Gastrocnemius medialis (tissue), 4 donors: ENCODE measurements around the gene AREL1. TPM values are rescaled to one million over a fixed set of nuclear protein-coding genes. Genes with fewer than 3 reads are reported as not detected.

Experiments used
- ATAC-seq, 2 donors: fragments of 150-250 bp; one replicate each; pipeline ENCODE4 v1.9.1; 2016
- DNase-seq, 2 donors: peaks; one replicate each; pipeline ENCODE4 v3.0.0-alpha.2; 2019
- H3K27ac ChIP-seq, 4 donors: fragments of 200-600 bp; sonication (generic); 1 replicate in 1 of 4; 2 replicates in 3 of 4; pipeline ENCODE4 v1.5.1; 2016 to 2018; ENCODE audit warnings: mild to moderate bottlenecking in 2 of 4, moderate library complexity in 1 of 4
- H3K27me3 ChIP-seq, 3 donors: fragments of 200-600 bp; sonication (generic) in 2 of 3; 1 replicate in 1 of 3; 2 replicates in 2 of 3; pipeline versions ENCODE4 v1.5.1 to v1.6.0; 2016 to 2019; ENCODE audit warnings: mild to moderate bottlenecking in 1 of 3, moderate library complexity in 1 of 3
- H3K36me3 ChIP-seq, 2 donors: fragments of 200-600 bp; sonication (generic) in 1 of 2; one replicate each; pipeline ENCODE4 v1.5.1; 2017 to 2018
- H3K4me1 ChIP-seq, 2 donors: fragments of 200-600 bp; sonication (generic) in 1 of 2; one replicate each; pipeline ENCODE4 v1.5.1; 2016 to 2017; ENCODE audit warnings: mild to moderate bottlenecking in 2 of 2
- H3K4me3 ChIP-seq, 4 donors: fragments of 200-600 bp; sonication (generic) in 3 of 4; 1 replicate in 1 of 4; 2 replicates in 3 of 4; pipeline ENCODE4 v1.5.1; 2016 to 2019; ENCODE audit warnings: mild to moderate bottlenecking in 2 of 4
- H3K9me3 ChIP-seq, 3 donors: fragments of 200-600 bp; sonication (generic) in 2 of 3; 1 replicate in 1 of 3; 2 replicates in 2 of 3; pipeline ENCODE4 v1.5.1; 2016 to 2019
- POLR2A ChIP-seq, 2 donors: fragments of 450-650 bp; IDR thresholded peaks; one replicate each; pipeline ENCODE4 v1.6.1; 2017; ENCODE audit warnings: antibody characterized with exemption in 2 of 2, mild to moderate bottlenecking in 2 of 2, moderate library complexity in 2 of 2
- in situ Hi-C, 4 donors: fragments of 200-750 bp; cut with MboI; loops; one replicate each; pipeline versions ENCODE4 v1.15.0 to v1.8.0; 2017; ENCODE audit warnings: low sequenced_read_pairs in 4 of 4
- intact Hi-C: fragments of 100-400 bp; cut with DNase I; formaldehyde crosslinking; loops from one replicate; pipeline ENCODE4 v1.15.1; 2023; ENCODE audit warnings: low total_unique reads
- total RNA-seq, 4 donors: library from RNA; depleted of rRNA; stranded (reverse); fragments of >200 nt; gene quantifications; one replicate each; pipeline versions ENCODE4 v1.1.0 to v1.2.3, GENCODE V29; 2016
- TF ChIP-seq, protein P1 (sequence below), 5 experiments: fragments of 450-650 bp in 3 of 5; fragments of 200-600 bp in 2 of 5; sonication (generic) in 2 of 5; IDR thresholded peaks in 4 of 5; conservative IDR thresholded peaks in 1 of 5; 1 replicate in 4 of 5; 2 replicates in 1 of 5; pipeline ENCODE4 v1.5.1; 2016 to 2019; ENCODE audit warnings: antibody characterized with exemption in 5 of 5, mild to moderate bottlenecking in 3 of 5, moderate library complexity in 3 of 5

The AREL1 gene
- total RNA-seq, 4 donors from 2014 or later: 14.7 to 30.1 (median 22.1) TPM

DNA sequence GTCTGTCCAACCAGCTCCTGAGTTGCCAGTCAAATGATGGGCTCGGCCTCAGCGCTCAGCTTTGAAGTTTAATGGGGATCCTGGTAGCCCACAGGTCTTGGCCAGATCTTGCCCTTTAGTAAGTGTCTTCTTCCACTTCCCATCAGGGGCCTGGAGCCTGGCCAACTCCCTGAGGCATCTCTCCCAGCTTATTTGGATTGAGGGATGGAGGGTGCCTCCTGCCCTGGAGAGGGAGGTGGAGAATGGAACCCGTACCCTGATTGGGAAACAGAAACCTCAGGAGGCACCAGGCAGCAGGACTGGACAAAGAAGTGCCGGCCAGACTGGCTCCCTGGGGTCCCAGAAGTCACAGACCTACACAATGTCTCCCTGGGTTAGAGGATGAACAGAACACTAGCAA lies 60.3 kb downstream of the AREL1 start:
- in situ Hi-C loops (no loop called here), intact Hi-C loops (no loop called here)
- no peak overlapping the region for H3K4me3 ChIP-seq
- TF ChIP-seq, protein P1, sequence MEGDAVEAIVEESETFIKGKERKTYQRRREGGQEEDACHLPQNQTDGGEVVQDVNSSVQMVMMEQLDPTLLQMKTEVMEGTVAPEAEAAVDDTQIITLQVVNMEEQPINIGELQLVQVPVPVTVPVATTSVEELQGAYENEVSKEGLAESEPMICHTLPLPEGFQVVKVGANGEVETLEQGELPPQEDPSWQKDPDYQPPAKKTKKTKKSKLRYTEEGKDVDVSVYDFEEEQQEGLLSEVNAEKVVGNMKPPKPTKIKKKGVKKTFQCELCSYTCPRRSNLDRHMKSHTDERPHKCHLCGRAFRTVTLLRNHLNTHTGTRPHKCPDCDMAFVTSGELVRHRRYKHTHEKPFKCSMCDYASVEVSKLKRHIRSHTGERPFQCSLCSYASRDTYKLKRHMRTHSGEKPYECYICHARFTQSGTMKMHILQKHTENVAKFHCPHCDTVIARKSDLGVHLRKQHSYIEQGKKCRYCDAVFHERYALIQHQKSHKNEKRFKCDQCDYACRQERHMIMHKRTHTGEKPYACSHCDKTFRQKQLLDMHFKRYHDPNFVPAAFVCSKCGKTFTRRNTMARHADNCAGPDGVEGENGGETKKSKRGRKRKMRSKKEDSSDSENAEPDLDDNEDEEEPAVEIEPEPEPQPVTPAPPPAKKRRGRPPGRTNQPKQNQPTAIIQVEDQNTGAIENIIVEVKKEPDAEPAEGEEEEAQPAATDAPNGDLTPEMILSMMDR (IDR thresholded peaks at IDR 0.05 in 4 of 5, conservative IDR thresholded peaks at IDR 0.05 in 1 of 5): no peak
- TF ChIP-seq POLR2A (IDR thresholded peaks at IDR 0.05): no peak
- DNase-seq: no peak
- H3K27me3 ChIP-seq: no peaks in the 10 kb centered on the region
- no peaks in the 10 kb centered on the region for H3K9me3 ChIP-seq
- no peaks in the 10 kb centered on the region for H3K36me3 ChIP-seq
- H3K27ac ChIP-seq: no peak overlapping the region
- ATAC-seq: no peak
- no peaks in the 10 kb centered on the region for H3K4me1 ChIP-seq

DNA sequence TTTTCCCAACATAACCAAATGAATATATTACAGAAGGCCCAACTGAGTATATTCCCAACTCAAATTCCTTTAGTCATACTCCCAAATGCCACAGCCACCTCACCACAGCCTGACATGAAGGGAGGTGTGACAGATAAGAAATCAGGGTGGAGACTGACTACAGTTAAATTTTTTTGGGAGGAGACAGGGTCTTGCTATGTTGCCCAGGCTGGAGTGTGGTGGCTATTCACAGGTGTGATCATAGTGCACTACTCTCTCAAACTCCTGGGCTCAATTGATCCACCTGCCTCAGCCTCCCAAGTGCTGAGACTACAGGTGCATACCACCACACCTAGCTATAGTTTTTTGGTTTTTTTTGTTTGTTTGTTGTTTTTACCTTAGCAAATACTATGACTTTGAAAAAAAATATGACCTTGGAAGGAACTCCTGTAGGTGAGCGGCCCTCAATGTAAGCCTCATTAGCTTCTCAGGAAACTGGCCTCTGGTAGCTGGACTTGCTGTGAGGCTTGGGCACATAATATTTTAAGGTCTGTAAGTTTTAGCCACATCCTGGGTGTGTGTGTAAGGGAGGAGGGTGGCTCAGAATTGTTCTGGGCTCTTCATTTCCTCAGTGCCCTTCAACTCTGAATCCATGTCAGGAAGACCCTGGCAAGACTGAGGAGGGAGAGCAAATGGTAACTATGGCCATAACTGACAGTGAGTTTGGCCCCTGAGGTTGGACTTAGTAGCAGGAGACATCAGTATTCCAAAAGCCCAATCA lies 61.8 kb downstream of the AREL1 start:
- ATAC-seq (no peak), DNase-seq (no peak)
- no peaks in the 10 kb centered on the region for H3K4me1 ChIP-seq
- H3K36me3 ChIP-seq: no peaks in the 10 kb centered on the region
- H3K27me3 ChIP-seq: peaks cover 0 to under 1% (median 0%) of the 10 kb centered on the region in 3 donors
- intact Hi-C loops (no loop called here), in situ Hi-C loops (no loop called here)
- no peak overlapping the region for H3K4me3 ChIP-seq
- no peaks in the 10 kb centered on the region for H3K9me3 ChIP-seq
- H3K27ac ChIP-seq: no peak overlapping the region
- TF ChIP-seq, protein P1 (IDR thresholded peaks at IDR 0.05 in 4 of 5, conservative IDR thresholded peaks at IDR 0.05 in 1 of 5): no peak
- TF ChIP-seq POLR2A (IDR thresholded peaks at IDR 0.05): no peak

DNA sequence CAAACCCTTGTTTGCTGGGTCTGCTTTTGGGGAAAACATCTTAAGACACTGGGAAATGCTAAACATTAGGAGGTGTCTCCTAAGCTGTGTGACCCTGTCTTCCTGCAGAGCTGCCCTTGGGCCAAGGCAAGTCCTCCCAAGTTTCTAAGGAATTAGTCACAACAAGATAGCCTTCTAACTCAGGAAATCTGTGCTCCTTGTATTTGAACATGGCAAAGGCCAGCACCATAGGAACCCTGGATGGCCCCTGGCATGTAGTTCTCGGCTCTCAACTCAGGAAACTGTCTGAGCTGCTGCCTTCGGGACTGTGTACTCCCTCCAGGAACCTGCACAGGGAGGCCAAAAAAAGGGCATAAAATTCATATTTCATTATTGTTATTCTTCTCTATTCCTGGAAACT lies 63.2 kb downstream of the AREL1 start:
- no peaks in the 10 kb centered on the region for H3K4me1 ChIP-seq
- TF ChIP-seq, protein P1 (IDR thresholded peaks at IDR 0.05 in 4 of 5, conservative IDR thresholded peaks at IDR 0.05 in 1 of 5): no peak
- TF ChIP-seq POLR2A (IDR thresholded peaks at IDR 0.05): no peak
- H3K36me3 ChIP-seq: no peaks in the 10 kb centered on the region
- H3K4me3 ChIP-seq: no peak overlapping the region
- in situ Hi-C loops: no loop called here
- DNase-seq (no peak), ATAC-seq (no peak)
- H3K27ac ChIP-seq: no peak overlapping the region
- peaks cover 0 to 6% (median 0%) of the 10 kb centered on the region in 3 donors for H3K27me3 ChIP-seq
- intact Hi-C loops: no loop called here
- H3K9me3 ChIP-seq: no peaks in the 10 kb centered on the region

DNA sequence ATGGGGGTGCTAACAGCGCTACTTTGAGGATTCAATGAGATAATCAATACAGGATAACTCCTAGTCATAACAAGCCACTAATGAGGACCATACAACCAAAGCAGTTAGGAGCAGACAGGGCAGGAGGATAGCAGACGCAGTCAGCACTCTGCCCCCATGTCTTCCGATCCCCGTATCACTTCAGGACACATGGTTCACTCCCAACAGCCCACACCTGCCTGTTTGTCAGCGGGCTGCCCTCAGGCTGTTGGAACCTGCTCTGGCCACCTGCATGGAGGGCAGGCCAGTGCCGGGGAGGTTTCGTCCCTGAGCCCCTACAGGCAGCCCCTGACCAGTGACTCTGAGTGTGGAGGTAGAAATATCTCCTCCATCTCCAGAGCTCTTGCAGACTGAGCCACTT lies 63.7 kb downstream of the AREL1 start:
- no peak for TF ChIP-seq POLR2A (IDR thresholded peaks at IDR 0.05)
- TF ChIP-seq, protein P1 (IDR thresholded peaks at IDR 0.05 in 4 of 5, conservative IDR thresholded peaks at IDR 0.05 in 1 of 5): no peak
- intact Hi-C loops (no loop called here), in situ Hi-C loops (no loop called here)
- DNase-seq (no peak), ATAC-seq (no peak)
- no peaks in the 10 kb centered on the region for H3K36me3 ChIP-seq
- peaks cover 0 to 6% (median 0%) of the 10 kb centered on the region in 3 donors for H3K27me3 ChIP-seq
- H3K4me1 ChIP-seq: peaks cover 0 to 5% of the 10 kb centered on the region in 2 donors
- H3K9me3 ChIP-seq: no peaks in the 10 kb centered on the region
- no peak overlapping the region for H3K4me3 ChIP-seq
- H3K27ac ChIP-seq: no peak overlapping the region
